ENCODE measurements around the gene MYL2.

- TF ChIP-seq FOXK2 (IDR thresholded peaks at IDR 0.05): no peak
- no peak for TF ChIP-seq ELF4 (IDR thresholded peaks at IDR 0.05)
- TF ChIP-seq L3MBTL2 (conservative IDR thresholded peaks at IDR 0.05): no peak
- TF ChIP-seq ZNF384 (IDR thresholded peaks at IDR 0.05): no peak
- no peak for TF ChIP-seq SP1 (IDR thresholded peaks at IDR 0.05)
- TF ChIP-seq BHLHE40 (IDR thresholded peaks at IDR 0.05; ENCODE audit: borderline replicate concordance): no peak
- no peak for TF ChIP-seq TARDBP (IDR thresholded peaks at IDR 0.05)
- TF ChIP-seq LEF1 (IDR thresholded peaks at IDR 0.05; ENCODE audit: borderline replicate concordance): no peak
- no peak for TF ChIP-seq SUZ12 (IDR thresholded peaks at IDR 0.05)
- TF ChIP-seq ARNT (IDR thresholded peaks at IDR 0.05): no peak
- TF ChIP-seq CTBP1 (IDR thresholded peaks at IDR 0.05; ENCODE audit: borderline replicate concordance): no peak
- no peak for TF ChIP-seq NFRKB (IDR thresholded peaks at IDR 0.05)
- TF ChIP-seq PKNOX1 (IDR thresholded peaks at IDR 0.05): no peak
- no peak for TF ChIP-seq FOXM1 (IDR thresholded peaks at IDR 0.05; ENCODE audit: borderline replicate concordance)
Measured at GRCh38 chr12:110883251-110883650, 37.1 kb downstream of the MYL2 start.

All from HEK293T (cell line).